HG02870 (cell line): ENCODE data around the gene CFAP251.
"Not testable (repeated sequence)": the region's sequence is repeated elsewhere in the genome, so short reads cannot be mapped to it uniquely, and the experiment has no call there.

Experiments
- ATAC-seq: cut with Tn5 transposase; IDR thresholded peaks from one replicate; pipeline ENCODE4 v1.9.1; 2021; ENCODE audit warnings: mild to moderate bottlenecking, moderate library complexity; ENCODE audit not compliant: unreplicated experiment

The CFAP251 gene

DNA sequence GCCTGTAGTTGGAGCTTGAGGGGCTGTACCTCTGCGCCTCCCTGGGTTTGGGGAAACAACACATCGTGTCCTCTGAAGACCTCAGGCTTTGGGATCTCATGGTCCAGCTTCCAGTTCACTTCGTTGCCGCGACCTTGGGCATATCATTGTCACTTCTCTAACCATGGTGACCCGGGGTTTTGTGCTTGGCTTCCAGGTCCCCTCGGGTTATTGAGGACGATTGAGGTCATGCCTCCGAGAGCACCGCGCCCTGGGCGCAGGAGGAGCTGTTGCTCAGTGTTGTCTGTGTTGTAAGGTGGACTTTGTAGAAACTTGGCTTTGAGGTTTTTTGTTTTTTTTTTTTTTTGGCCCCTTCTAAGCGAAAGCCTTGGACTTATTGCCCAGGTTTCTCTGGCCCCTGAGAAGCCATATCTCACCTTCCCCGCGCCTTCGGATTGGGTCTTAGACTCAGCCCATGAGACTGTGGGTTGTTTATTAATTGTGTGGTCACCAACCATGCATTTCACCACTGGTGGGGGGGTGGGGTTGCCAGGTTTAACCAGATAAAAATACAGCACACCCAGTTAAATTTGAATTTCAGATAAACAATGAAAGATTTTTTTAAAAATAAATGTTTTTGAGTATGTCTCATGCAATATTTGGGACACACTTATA, 105.9 kb downstream of the CFAP251 start:
- no peak for ATAC-seq

DNA sequence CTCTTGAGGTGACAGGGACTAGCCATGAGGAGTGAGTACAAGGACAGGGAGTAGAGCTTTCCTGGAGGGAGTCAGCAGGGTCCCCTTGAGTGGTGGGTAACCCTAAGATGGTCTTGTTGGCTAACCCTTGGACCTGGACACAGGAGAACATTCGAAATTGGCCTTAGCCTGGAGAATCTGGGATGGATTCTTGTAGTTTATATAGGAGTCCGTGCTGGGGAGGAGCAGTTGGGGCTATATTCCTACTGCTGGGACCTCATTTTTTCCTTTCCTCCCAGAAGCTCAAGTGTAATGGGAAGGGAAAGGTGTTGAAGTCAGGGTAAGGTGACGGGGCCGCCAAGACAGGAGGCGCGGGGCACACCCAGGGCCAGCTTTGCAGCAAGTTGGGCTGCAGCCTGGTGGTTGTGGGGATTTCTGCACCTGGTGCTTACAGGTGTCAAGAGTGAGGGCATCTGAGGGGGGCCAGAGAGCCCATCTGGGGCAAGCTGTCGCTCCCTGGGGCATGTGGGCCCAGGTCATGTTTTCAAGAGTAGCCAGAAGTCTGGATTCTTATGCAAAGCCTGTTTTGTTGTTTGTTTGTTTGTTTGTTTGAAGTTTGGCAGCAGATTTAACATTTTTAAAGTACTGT, 108.4 kb downstream of the CFAP251 start:
- no peak for ATAC-seq

DNA sequence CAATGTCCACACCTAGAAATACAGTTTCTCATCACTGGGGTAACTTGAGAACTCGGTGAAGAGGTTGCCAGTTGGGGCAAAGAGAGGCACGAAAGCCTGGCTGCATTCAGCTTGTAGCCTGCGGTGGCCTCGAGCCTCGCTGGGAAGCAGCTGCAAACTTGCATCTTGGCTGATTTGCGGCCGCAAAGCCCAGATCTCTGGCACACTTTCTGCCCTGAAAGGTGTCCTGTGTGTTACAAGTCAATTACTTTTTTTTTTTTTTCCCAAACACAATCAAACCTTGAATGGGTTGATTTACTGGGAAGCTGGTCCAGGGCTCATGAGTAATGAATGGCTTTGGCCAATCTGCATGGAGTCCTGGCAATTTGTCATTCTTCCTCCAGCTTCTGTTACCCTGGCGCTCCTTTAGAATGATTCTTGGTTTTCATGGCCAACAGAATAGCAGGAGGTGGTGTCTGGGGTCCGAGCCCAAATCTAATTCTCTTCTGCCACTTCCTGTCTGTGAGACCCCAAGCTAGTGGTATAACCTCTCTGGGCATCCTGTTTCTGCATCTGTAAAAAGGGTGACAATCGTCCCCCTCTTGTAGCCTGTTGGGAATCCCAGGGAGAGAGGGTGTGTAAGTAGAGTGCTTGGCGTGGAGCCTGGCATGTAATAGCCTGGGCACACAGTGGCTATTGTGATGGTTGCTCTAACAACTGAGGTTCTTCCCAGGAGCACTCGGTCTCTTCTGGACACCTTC, 109.9 kb downstream of the CFAP251 start:
- no peak for ATAC-seq

DNA sequence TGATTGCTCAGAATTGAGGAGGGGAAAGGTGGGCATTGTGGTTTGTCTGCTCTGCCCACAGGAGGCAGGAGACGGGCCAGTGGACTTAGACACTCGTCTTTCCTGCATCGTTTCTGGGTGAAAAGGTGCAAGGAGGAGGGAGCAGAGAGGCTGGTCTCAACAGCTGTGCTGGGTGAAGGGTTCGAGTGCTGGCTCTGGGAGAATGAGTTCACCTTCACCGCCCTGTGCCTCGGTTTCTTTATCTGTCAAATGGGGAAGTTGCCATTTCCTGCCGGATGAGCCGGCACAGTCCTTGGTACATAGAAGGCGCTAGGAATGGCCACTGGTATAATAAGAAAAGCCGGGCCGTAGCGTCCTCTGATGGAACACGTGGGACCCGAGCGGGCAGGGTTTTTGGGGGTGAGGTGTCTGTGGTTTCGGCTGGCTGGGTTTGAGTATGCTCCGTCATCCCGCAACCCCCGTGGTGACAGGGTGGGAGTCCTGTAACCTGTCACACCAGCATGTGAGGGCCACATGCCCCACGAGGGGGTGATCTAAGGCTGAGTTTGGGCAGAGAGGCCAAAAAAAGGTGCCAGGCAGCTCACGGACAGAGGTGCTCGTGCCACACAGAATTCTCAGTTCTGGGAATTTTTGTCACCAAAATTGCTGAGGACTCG, 110.6 kb downstream of the CFAP251 start:
- no peak for ATAC-seq

DNA sequence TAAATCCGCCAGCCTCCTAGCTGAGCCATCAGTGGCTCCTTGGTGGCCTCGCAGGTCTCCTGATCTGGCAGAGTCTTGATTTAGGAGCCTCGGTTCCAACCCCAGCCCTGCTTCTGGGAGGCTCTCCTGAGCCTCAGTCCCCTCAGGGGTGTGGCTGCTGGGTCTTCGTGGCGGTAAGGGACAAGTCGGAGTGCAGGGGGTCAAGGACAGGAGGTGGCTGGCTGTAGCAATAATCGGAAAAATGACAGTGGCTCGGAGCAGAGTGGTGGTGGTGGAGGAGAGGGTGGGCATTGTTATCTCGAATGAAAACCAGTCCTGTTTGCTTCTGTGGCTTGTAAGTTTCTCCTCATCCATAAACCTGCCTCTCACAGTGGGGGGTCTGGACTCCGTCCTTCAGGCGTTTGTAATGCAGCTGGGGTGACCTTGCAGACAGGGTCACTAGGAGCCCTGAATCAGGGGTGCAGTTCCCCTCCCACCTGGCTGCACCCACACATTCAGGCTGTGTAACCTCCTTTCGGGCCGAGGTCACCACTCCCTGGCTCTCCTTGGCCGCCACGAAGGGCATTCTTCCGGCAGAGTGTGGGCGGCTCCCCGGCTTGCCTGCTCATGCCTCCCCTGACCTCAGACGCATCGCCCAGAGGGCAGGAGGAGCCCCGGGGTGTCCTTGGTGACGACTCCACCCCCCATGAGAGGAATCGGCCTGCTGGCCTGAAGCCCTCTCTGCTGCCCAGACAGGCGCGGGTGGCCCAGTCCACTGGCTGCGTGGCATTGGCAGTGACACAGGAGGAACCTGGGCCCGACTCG, 111.4 kb downstream of the CFAP251 start:
- no peak for ATAC-seq

DNA sequence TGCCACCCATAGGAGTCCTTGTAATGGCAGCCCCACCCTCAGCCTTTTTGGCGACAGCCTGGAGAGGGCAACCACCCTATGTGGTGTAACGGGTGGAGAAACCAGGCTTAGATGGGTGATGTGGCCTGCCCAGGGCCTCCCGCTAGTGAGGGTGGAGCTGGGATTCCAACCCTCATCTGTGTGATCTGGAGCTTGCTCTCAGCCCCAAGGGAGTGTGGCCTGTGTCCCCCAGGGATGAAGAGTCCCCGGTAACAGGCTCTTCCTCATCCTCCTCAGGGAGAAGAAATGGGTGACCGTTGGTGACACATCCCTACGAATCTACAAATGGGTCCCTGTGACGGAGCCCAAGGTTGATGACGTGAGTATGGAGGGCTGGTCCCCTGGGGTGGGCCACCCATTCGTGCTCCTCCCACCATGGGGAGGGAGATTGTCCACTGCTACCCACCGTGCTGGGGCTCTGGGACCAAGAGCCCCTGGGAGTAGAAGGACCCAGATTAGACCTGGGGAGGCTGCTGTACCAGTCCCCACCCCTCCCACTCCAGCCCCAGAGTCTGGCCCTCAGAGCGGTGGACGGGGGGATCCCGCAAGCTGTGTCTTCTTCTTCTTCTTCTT, 112.1 kb downstream of the CFAP251 start:
- ATAC-seq = no peak

DNA sequence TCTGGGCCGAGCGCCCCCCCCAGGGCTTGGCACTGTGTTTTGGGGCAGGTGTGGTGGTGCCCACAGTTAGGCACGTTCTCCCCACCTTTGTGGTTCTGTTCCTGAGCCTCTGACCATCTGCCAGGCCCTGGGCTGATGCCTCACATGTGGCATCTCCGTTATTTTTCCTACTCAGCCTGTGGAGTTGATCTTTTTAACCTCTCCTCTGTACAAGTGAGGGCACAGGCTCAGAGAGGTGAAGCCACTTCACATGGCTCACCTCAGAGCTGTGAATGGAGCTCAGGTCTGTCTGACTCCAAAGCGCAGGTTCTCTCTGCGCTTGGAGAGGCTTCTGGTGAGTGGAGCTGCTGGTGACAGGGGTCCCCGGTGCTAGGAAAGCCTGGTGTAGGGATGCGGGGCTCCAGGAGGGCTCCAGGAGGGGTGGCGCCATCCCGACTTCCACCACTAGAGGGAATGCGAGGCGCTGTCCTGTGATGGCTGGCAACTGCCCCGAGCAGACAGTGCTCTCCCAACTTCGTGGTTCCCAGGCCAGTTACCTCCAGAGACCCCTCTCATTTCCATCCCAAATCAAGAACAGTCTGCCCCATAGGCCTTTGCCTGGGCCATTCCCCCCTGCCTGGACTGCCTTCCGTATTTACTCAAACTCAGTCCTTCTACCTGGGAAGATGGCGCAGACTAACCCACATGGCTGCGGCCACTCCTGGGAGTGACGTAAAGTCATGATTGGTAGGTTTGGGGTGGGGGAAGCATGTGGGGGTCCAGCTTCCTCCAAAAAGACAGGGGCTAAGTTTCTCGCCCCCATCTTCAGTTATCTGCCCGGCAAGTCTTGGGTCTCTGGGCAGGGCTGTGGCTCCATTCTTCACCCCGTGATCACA, 113.2 kb downstream of the CFAP251 start:
- ATAC-seq = no peak

DNA sequence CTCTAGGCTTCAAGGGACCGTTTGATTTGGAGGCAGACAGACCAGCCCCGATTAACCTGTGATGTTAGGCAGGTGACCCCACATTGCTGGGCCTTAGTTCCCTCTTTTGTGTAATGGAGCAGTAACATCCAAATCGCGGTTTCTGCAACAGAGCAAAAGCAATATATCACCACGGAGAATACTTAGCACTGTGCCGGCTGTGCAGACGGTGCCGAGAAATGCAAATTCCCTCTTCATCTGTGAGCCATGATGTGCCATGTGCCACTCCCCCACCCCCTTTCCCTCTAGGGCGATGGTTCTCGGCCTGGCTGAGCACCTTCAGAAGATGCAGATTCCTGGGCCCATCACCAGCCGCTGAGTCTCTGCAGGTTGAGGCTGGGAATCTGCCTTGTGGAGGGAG, 114.2 kb downstream of the CFAP251 start:
- ATAC-seq = no peak

DNA sequence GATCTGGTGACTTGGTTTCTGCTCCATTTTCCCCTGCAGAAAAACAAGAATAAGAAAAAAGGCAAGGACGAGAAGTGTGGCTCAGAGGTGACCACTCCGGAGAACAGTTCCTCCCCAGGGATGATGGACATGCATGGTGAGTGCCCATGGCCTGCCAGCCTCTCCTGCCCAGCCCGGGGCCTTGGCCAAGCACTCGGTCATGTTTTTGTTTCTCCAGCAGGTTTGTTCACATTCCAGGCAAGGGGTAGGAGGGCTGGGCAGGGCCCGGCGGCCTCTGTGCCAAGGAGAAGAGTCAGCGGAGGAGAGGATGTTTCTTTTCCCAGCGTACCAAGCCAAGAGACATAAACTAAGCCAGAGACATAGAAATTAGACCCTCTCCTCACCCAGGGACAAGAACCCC, 116.9 kb downstream of the CFAP251 start:
- no peak for ATAC-seq

DNA sequence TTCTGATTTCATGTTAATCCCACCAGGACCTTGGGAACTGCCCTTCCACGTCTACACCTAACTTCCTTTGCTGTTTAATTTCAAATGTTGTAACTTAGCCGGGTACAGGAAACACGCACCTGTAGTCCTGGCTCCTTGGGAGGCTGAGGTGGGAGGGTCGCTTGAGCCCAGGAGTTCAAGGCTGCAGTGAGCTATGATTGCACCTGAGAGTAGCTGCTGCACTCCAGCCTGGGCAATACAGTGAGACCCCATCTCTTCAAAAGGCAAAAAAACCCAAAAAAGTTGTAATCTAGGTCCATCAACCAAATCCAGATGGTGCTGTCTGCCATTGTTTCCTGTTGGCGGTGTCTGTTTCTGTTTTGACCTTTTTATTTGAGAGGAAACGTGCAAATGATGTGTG, 117.8 kb downstream of the CFAP251 start:
- ATAC-seq = no peak

DNA sequence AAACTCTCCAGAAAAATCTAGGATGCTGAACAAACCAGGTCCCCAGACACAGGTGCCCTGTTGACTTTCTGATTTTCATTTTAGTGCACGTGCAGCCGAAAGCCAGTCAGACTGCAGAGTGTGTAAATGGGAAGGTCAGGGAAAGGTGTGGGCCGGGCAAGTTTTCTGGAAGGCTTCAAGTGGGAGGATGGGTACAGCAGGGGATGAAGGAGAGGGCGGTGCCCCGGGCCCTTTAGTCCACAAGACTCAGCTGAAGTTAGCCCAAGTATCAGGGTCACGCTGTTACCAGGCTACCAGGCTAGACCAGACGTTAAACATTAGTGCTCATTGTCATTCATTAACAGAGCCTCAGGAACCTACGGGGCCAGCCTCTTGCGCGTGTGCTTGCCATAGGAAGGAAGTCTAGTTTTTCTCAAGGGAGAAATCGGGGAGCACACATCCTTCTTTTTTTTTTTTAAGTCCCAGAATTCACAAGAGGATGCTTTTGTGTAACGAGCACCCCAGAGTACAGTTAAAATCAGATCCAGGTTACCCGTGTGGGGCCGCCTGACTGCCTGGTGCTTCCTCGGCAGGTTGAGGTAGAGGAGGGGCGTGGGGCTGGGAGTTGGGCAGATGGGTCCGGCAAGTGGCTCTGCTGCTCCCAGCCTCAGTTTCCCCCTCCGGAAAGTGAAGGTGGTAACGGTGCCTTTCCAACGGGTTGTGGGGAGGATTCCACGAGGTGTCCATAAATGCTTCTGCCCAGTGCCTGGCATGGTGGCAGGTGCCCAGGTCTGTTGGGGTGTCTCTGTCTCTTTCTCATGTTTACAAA, 122.4 kb downstream of the CFAP251 start:
- ATAC-seq = no peak

DNA sequence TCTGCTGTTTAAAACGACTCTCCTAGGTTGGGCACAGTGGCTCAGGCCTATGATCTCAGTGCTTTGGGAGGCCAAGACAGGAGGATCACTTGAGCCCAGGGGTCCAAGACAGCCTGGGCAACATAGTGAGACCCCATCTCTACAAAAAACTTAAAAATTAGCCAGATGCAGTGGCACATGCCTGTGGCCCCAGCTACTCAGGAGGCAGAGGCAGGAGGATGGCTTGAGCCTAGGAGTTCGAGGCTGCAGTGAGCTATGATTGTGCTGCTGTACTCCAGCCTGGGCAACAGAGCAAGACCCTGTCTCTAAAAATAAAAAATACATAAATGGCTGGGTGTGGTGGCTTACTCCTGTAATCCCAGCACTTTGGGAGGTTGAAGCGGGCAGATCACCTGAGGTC, 123.1 kb downstream of the CFAP251 start:
- ATAC-seq = not testable (repeated sequence)

DNA sequence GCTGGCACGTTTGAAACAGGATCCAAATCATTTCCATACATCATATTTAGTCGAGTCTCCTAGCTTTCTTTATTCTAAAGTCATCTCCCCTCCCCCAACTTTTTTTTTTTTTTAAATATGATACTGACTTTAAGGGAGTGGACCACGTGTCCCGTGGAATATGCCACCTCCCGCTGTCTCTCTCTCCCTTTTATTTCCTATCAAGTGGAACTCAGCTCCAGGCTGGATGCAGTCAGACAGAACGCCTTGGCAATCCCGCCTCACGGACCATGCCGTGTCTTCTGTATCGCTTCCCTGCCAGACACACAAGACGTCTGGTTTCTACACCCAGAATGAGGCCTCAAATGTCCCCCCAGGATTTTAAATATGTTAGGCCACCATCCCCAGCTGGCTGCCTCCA, 124.5 kb downstream of the CFAP251 start:
- ATAC-seq = no peak

DNA sequence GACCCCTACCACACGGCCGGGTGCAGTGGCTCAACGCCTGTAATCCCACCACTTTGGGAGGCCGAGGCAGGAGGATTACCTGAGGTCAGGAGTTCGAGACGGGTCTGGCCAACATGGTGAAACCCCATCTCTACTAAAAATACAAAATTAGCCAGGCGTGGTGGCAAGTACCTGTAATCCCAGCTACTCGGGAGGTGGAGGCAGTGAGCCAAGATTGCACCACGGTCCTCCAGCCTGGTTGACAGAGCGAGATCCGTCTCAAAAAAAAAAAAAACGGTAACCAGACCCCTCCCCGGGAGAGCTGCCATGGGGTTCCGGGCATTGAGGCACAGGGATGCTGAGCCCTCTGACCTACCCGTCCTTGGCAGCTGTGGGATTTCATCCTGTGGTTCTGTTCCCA, 125.1 kb downstream of the CFAP251 start:
- no peak for ATAC-seq

DNA sequence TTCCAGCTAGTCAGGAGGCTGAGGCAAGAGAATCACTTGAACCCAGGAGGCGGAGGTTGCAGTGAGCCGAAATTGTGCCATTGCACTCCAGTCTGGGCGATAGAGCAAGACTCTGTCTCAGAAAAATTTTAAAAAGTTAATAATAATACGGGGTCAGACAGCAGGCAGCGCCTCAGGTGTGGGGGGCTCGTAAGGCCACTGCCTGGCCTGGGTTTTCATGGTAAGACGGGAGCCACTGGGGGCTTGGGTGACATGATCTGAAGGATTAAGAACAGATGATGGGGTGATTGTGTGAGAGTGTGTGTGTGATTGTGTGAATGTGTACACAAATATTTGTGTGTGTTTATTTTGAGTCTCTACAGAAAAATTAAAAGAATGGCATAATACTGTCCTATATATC, 126.9 kb downstream of the CFAP251 start:
- no peak for ATAC-seq

DNA sequence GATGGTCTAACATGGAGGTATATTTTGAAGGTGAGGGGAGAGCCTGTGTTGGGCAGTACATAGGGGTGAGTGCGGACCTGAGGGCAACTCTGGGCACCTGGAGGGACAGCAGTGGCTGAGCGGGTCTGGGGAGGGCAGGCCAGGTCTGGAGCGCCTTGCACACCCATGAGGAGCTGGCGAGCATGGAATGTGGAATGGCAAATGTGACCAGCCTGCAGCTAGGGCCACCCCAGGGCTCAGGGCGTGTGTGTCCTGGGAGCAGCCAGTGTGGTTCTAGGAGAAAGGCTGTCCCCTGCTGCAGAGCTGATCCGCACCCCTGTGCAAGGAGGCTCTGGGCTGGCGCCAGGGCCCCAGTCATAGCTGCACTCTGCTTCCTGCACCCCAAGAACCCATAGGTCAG, 127.8 kb downstream of the CFAP251 start:
- no peak for ATAC-seq

DNA sequence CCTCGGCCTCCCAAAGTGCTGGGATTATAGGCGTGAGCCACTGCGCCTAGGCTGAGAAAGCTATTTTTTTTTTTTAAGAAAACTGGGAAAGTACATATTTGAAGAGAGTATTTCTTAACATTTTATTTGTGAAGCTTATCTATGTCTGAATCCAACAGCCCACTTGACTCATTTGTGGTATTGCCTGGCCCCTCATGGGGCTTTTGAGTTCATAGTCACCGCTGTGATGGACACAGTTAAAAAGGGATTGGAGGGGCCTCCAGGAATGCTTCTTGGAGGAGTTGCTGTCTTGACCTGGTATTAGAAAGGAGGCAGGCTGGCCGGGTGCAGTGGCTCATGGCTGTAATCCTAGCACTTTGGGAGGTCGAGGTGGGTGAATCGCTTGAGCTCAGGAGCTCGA, 129.8 kb downstream of the CFAP251 start:
- ATAC-seq = no peak

DNA sequence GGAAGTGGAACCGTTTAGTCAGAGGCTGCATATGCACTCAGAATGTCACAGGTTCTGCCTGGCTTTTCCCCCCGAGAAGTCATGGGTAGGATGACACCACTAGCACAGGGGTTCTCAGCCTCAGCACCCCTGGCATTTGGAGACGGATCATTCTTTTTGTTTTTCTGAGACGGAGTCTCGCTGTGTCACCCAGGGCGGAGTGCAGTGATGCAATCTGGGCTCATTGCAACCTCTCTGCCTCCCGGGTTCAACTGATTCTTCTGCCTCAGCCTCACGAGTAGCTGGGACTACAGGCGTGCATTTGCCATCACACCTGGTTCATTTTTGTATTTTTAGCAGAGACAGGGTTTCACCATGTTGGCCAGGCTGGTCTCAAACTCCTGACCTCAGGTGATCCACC, 131.4 kb downstream of the CFAP251 start:
- no peak for ATAC-seq

DNA sequence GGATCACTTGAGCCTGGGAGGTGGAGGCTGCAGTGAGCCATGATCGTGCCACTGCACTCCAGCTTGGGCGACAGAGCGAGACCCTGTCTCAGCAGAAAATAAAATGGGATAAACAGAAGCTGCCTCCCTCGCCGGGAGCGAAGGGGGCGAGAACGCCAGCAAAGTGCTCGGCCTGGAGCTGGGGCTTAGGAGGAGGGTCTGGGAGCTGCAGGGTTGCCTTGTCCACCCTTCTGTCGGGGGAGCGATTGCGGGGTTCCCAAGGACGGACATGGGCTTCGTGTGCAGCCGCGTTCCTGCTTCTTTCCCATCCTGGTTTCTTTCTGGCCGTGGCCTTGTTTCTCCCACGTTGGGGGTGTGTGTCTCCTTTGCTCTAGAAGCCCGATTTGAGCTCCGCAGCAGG, 132.3 kb downstream of the CFAP251 start:
- ATAC-seq = no peak
